ENCODE measurements around the gene ARHGAP42. TPM values are rescaled to one million over a fixed set of nuclear protein-coding genes. Genes with fewer than 3 reads are reported as not detected.

The ARHGAP42 gene
- total RNA-seq (2013): 0.31 TPM
- polyA plus RNA-seq (under 1 TPM in 1 of 3 donors, not detected in 2; 0.13 TPM), polyA minus RNA-seq (under 0.01 and 0.16 TPM in 2 replicates), total RNA-seq (0 to 3.3 (median 0.13) reads per million in 11 experiments)

GRCh38 chr11:100687054-100687629 lies at the start of gene ARHGAP42:
Gene ARHGAP42 (plus strand): TSS chr11:100687288. CDS start chr11:100687679, 391 bp downstream.
- H3K9ac ChIP-seq (ENCODE audit: insufficient read depth, low read length, poor library complexity, severe bottlenecking): peak within 1 kb of the TSS; percentile 24
- no peak for TF ChIP-seq CTCF (IDR thresholded peaks at IDR 0.05)

GRCh38 chr11:100637706-100638105 lies 49.4 kb upstream of the ARHGAP42 start:
- H2AFZ ChIP-seq (ENCODE audit: insufficient read depth, low read depth, low read length, poor library complexity, severe bottlenecking): no peak overlapping the region
- H3K4me1 Mint-ChIP-seq: no peaks in the 10 kb centered on the region
- 95% methylated on average over 6 of the region's 10 CpGs for WGBS (ENCODE audit: insufficient coverage)

More at GRCh38 chr11:100687054-100687629, at the start of gene ARHGAP42:
- peak within 1 kb of the TSS; percentile 35 to 77 (median 47) for H3K4me3 ChIP-seq (replicated peaks in 1 of 3; ENCODE audit: low read depth in 2 of 3, low read length in 3 of 3)
- H2AFZ ChIP-seq (ENCODE audit: insufficient read depth, low read depth, low read length, poor library complexity, severe bottlenecking): peak within 1 kb of the TSS; percentile 78
- DNase-seq: peak in 1 of 3 donors; percentile 4
- no peaks in the 10 kb centered on the region for H3K79me2 ChIP-seq (ENCODE audit: insufficient read depth, low read length)
- H3K27ac ChIP-seq (ENCODE audit: low read depth in 1 of 2, low read length in 2 of 2): no peak within 1 kb of the TSS
- peaks cover 28 to 34% (median 30%) of the 10 kb centered on the region in 3 donors for H3K27me3 Mint-ChIP-seq (ENCODE audit: low read depth in 3 of 3)
- H3K36me3 Mint-ChIP-seq: no peaks in the 10 kb centered on the region
- H3K27me3 ChIP-seq (ENCODE audit: control insufficient read depth in 2 of 2, insufficient read depth in 2 of 2, low read length in 2 of 2): peaks cover 24 to 31% of the 10 kb centered on the region in 2 donors
- H3K9me3 Mint-ChIP-seq: peaks cover 0 to 6% (median 2%) of the 10 kb centered on the region in 7 donors
- H3K4me1 Mint-ChIP-seq: peaks cover 13% of the 10 kb centered on the region
- H4K20me1 ChIP-seq (ENCODE audit: insufficient read depth, low read length): no peaks in the 10 kb centered on the region
- H3K36me3 ChIP-seq (replicated peaks in 1 of 2; ENCODE audit: control insufficient read depth in 1 of 2, insufficient read depth in 2 of 2, low read length in 2 of 2): no peaks in the 10 kb centered on the region
- WGBS (ENCODE audit: insufficient coverage): under 1% methylated on average over 74 of the region's 80 CpGs
- intact Hi-C loops (cut with micrococcal nuclease): no loop called here
- H3K4me2 ChIP-seq (replicated peaks; ENCODE audit: extremely low read depth, low read length, poor library complexity, severe bottlenecking): peak within 1 kb of the TSS; percentile 77
- H3K27ac Mint-ChIP-seq: peak within 1 kb of the TSS in 1 of 7 donors; percentile 3
- H3K9me3 ChIP-seq (replicated peaks in 1 of 2; ENCODE audit: control insufficient read depth in 1 of 2, insufficient read depth in 1 of 2, low read length in 2 of 2): peaks cover 0 to 6% of the 10 kb centered on the region in 2 donors
- peaks cover 0 to 2% of the 10 kb centered on the region in 2 donors for H3K4me1 ChIP-seq (ENCODE audit: control insufficient read depth in 1 of 2, insufficient read depth in 2 of 2, low read length in 2 of 2)
- peak within 1 kb of the TSS; percentile 85 to 98 for H3K4me3 Mint-ChIP-seq

More at GRCh38 chr11:100637706-100638105, 49.4 kb upstream of the ARHGAP42 start:
- peaks cover 0 to 6% (median 0%) of the 10 kb centered on the region in 7 donors for H3K9me3 Mint-ChIP-seq
- no peaks in the 10 kb centered on the region for H3K36me3 ChIP-seq (replicated peaks in 1 of 2; ENCODE audit: control insufficient read depth in 1 of 2, insufficient read depth in 2 of 2, low read length in 2 of 2)
- intact Hi-C loops (cut with micrococcal nuclease): no loop called here
- no peaks in the 10 kb centered on the region for H3K27me3 ChIP-seq (ENCODE audit: control insufficient read depth in 2 of 2, insufficient read depth in 2 of 2, low read length in 2 of 2)
- peaks cover 0 to 4% (median 0%) of the 10 kb centered on the region in 3 donors for H3K27me3 Mint-ChIP-seq (ENCODE audit: low read depth in 3 of 3)
- H3K4me1 ChIP-seq (ENCODE audit: control insufficient read depth in 1 of 2, insufficient read depth in 2 of 2, low read length in 2 of 2): no peaks in the 10 kb centered on the region
- no peak overlapping the region for H3K4me3 Mint-ChIP-seq
- no peak overlapping the region for H3K4me3 ChIP-seq (replicated peaks in 1 of 3; ENCODE audit: low read depth in 2 of 3, low read length in 3 of 3)
- peaks cover 0 to 3% of the 10 kb centered on the region in 2 donors for H3K9me3 ChIP-seq (replicated peaks in 1 of 2; ENCODE audit: control insufficient read depth in 1 of 2, insufficient read depth in 1 of 2, low read length in 2 of 2)
- no peak for TF ChIP-seq CTCF (IDR thresholded peaks at IDR 0.05)
- no peaks in the 10 kb centered on the region for H4K20me1 ChIP-seq (ENCODE audit: insufficient read depth, low read length)
- H3K27ac ChIP-seq (ENCODE audit: low read depth in 1 of 2, low read length in 2 of 2): no peak overlapping the region
- H3K36me3 Mint-ChIP-seq: no peaks in the 10 kb centered on the region
- DNase-seq: no peak
- H3K9ac ChIP-seq (ENCODE audit: insufficient read depth, low read length, poor library complexity, severe bottlenecking): no peak overlapping the region
- H3K27ac Mint-ChIP-seq: no peak overlapping the region
- no peaks in the 10 kb centered on the region for H3K79me2 ChIP-seq (ENCODE audit: insufficient read depth, low read length)
- no peak overlapping the region for H3K4me2 ChIP-seq (replicated peaks; ENCODE audit: extremely low read depth, low read length, poor library complexity, severe bottlenecking)

Measured in CD14-positive monocyte (primary cell).